Endothelial cell (in vitro differentiated cells): ENCODE results near the gene BNC2. TPM values are rescaled to one million over a fixed set of nuclear protein-coding genes. Genes with fewer than 3 reads are reported as not detected.

Source experiments
- DNase-seq: peaks from one replicate; pipeline ENCODE4 v3.0.0; 2021; ENCODE audit warnings: low spot score
- H3K27ac Mint-ChIP-seq: one replicate; pipeline ENCODE4 v1.8.0; 2021; ENCODE audit warnings: mixed read lengths, inconsistent platforms; ENCODE audit not compliant: unreplicated experiment
- H3K27me3 Mint-ChIP-seq: one replicate; pipeline ENCODE4 v1.8.0; 2021; ENCODE audit warnings: mild to moderate bottlenecking, moderate library complexity, mixed read lengths, inconsistent platforms; ENCODE audit not compliant: unreplicated experiment
- H3K36me3 Mint-ChIP-seq: one replicate; pipeline ENCODE4 v1.8.0; 2021; ENCODE audit warnings: mild to moderate bottlenecking, low read depth, mixed read lengths, inconsistent platforms; ENCODE audit not compliant: unreplicated experiment
- H3K4me1 Mint-ChIP-seq: one replicate; pipeline ENCODE4 v1.8.0; 2021; ENCODE audit warnings: mild to moderate bottlenecking, mixed read lengths, inconsistent platforms; ENCODE audit not compliant: unreplicated experiment
- H3K4me3 Mint-ChIP-seq: one replicate; pipeline ENCODE4 v1.8.0; 2021; ENCODE audit warnings: mild to moderate bottlenecking, mixed read lengths, inconsistent platforms; ENCODE audit not compliant: unreplicated experiment
- H3K9me3 Mint-ChIP-seq: one replicate; pipeline ENCODE4 v1.8.0; 2021; ENCODE audit warnings: mixed read lengths, inconsistent platforms; ENCODE audit not compliant: unreplicated experiment
- total RNA-seq: library from RNA; stranded (reverse); fragmentation: NEBNext Ultra II Directional; extraction: Animal tissue kit (Norgen Biotek cat#: 25700); gene quantifications from one replicate; pipeline ENCODE4 v1.2.1, GENCODE V29; 2021; ENCODE audit not compliant: unreplicated experiment
- TF ChIP-seq, protein P1 (sequence below): fragments of 200-600 bp; sonication (generic); IDR thresholded peaks from one replicate; pipeline ENCODE4 v1.5.0; 2021; ENCODE audit warnings: antibody characterized with exemption; ENCODE audit not compliant: unreplicated experiment

Gene BNC2
- total RNA-seq, 1 donor from 2014 or later, result 20.1 TPM

DNA sequence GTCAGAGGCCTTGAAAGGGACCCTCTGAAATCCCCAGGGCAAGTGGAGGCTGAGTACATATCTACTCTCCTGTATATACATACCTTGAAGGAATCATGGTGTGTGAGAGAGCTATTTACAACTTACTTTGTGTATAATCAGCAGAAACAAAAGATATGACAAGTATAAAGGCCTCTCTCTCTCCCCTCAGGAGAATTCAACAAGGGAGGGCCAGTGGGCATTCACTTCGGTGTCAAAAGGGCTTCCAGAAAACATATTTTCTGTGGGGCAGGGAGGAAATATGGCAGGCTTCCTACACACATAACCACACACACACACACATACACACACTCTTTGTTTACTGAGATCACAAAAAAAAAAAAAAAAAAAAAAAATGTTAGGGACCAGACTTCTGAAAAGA, 181.7 kb downstream of the BNC2 start:
- no peaks in the 10 kb centered on the region for H3K9me3 Mint-ChIP-seq
- TF ChIP-seq, protein P1, sequence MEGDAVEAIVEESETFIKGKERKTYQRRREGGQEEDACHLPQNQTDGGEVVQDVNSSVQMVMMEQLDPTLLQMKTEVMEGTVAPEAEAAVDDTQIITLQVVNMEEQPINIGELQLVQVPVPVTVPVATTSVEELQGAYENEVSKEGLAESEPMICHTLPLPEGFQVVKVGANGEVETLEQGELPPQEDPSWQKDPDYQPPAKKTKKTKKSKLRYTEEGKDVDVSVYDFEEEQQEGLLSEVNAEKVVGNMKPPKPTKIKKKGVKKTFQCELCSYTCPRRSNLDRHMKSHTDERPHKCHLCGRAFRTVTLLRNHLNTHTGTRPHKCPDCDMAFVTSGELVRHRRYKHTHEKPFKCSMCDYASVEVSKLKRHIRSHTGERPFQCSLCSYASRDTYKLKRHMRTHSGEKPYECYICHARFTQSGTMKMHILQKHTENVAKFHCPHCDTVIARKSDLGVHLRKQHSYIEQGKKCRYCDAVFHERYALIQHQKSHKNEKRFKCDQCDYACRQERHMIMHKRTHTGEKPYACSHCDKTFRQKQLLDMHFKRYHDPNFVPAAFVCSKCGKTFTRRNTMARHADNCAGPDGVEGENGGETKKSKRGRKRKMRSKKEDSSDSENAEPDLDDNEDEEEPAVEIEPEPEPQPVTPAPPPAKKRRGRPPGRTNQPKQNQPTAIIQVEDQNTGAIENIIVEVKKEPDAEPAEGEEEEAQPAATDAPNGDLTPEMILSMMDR, result no peak
- DNase-seq, result no peak
- no peak overlapping the region for H3K27ac Mint-ChIP-seq
- no peak overlapping the region for H3K4me3 Mint-ChIP-seq
- no peaks in the 10 kb centered on the region for H3K36me3 Mint-ChIP-seq
- H3K4me1 Mint-ChIP-seq, result peaks cover 15% of the 10 kb centered on the region
- H3K27me3 Mint-ChIP-seq, result no peaks in the 10 kb centered on the region

DNA sequence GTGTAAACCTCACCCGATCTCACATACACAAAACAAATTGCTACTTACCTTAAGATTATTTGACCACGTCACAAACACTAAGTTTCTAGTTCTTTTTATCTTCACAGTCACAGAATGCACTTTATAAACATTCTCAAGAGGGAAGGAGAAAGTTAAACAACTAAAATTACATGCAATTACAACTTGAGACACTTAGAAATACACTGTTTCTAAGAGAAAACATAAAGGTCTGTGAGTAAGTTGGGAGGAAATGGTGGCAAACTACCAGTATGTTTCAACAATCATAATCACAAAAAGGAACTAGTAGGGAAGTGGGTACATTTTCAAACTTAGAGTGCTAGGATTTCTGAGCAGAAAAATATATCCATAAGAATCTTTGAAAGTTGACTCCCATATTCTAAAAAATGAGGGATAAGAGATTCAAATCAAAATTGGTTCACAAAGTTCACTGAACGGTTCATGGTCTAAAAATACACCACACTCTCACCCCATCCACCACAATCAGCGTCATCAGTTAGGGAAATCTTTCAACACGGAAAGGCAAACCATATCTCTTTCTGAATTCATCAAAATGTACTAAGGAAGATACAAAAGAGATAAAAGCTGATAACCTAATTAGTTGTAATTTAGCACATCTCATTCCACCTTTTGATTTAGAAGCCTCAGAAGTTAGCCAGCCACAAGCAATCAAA, 182.6 kb downstream of the BNC2 start:
- TF ChIP-seq, protein P1, result no peak
- Mint-ChIP-seq H3K27ac (no peak overlapping the region), H3K9me3 (no peaks in the 10 kb centered on the region), H3K36me3 (no peaks in the 10 kb centered on the region), H3K4me1 (peaks cover 8% of the 10 kb centered on the region), H3K27me3 (no peaks in the 10 kb centered on the region), H3K4me3 (no peak overlapping the region)
- no peak for DNase-seq

DNA sequence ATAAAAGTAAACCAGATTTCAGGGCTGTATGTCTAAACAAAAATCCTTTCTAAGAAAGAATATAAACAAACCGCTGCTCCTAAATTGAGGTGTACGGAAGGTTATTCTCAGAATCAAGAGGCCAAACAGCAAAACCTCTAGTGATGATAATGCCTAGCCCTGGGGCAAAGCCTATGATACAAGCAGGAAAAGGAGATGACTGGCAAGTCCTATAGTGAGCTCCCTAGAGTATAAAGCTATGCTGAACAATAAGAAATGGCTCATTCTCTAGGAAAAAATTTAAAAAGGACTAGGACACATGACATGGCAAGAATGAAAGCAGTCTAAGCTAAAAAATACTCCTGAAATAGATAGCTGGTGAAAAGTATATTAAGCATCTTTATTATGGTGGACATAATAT, 187.1 kb downstream of the BNC2 start:
- peaks cover 10% of the 10 kb centered on the region for H3K4me1 Mint-ChIP-seq
- no peak overlapping the region for H3K4me3 Mint-ChIP-seq
- H3K27ac Mint-ChIP-seq, result no peak overlapping the region
- H3K36me3 Mint-ChIP-seq, result no peaks in the 10 kb centered on the region
- H3K27me3 Mint-ChIP-seq, result no peaks in the 10 kb centered on the region
- TF ChIP-seq, protein P1, result no peak
- no peaks in the 10 kb centered on the region for H3K9me3 Mint-ChIP-seq
- DNase-seq, result no peak

DNA sequence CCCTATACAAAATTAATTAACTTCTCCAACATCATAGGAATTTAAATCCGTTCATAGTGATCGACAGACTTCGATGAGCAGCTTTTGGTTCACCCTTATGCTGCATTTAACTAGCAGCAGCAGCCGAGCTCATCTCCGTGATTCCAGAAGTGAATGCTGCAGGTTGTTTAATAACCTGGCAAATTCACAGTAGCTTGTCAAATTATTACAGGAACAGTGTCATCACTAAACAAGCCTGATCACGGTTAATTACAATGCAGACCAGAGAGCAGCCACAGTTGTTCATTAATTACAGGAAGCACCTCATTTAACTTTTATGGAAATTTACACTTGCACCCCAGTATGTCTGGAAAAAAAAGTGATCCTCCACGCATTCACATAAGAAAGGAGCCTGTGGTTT, 188.2 kb downstream of the BNC2 start:
- H3K4me1 Mint-ChIP-seq, result peaks cover 10% of the 10 kb centered on the region
- TF ChIP-seq, protein P1, result no peak
- no peaks in the 10 kb centered on the region for H3K36me3 Mint-ChIP-seq
- H3K9me3 Mint-ChIP-seq, result no peaks in the 10 kb centered on the region
- H3K27me3 Mint-ChIP-seq, result no peaks in the 10 kb centered on the region
- no peak for DNase-seq
- H3K27ac Mint-ChIP-seq, result no peak overlapping the region
- H3K4me3 Mint-ChIP-seq, result no peak overlapping the region

DNA sequence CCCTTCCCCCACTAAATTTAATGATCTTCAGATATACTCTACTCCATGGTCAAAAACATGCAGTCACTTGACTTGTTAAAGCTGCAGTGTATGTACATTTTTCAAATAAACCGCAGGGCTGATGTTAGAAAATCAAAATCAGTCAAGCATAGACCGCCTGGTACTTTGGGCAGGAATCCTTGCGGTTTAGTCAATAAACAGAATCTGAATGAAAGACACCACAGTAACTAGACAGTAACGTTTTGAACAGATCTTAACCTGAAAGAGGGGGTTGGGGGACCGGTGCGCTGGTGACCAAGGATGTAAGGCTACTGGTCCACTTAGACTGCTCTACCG, 188.8 kb downstream of the BNC2 start:
- Mint-ChIP-seq H3K27me3 (no peaks in the 10 kb centered on the region), H3K4me1 (peaks cover 10% of the 10 kb centered on the region), H3K27ac (no peak overlapping the region), H3K9me3 (no peaks in the 10 kb centered on the region), H3K36me3 (no peaks in the 10 kb centered on the region), H3K4me3 (no peak overlapping the region)
- no peak for DNase-seq
- TF ChIP-seq, protein P1, result no peak
